Activated naive CD4-positive, alpha-beta T cell (primary cell): ENCODE results near the gene B9D2.
A peak's percentile ranks its signal among the peaks of the same experiment; 100 is the strongest.

ENCODE experiments used
- DNase-seq, 4 experiments: peaks; one replicate each; lab custom pipeline; 2025; lab: John Stamatoyannopoulos, UW

Gene B9D2

GRCh38 chr19:41327576-41328156, 36.3 kb downstream of the B9D2 start:
- DNase-seq: peak; percentile 38 to 67 (median 48)

- DNase-seq: no peak
These were observed 36.8 kb downstream of the B9D2 start for GRCh38 chr19:41327076-41327575.

- DNase-seq: no peak
These were observed 37.8 kb downstream of the B9D2 start for GRCh38 chr19:41325947-41326706.

- no peak for DNase-seq
These were observed 38.4 kb downstream of the B9D2 start for GRCh38 chr19:41325640-41325946.

GRCh38 chr19:41324921-41325639, 38.9 kb downstream of the B9D2 start:
- no peak for DNase-seq

- no peak for DNase-seq
These were observed 39.7 kb downstream of the B9D2 start for GRCh38 chr19:41324231-41324702.

GRCh38 chr19:41323430-41324125, 40.4 kb downstream of the B9D2 start:
- DNase-seq: no peak

- no peak for DNase-seq
These were observed 40.9 kb downstream of the B9D2 start for GRCh38 chr19:41323023-41323422.

- no peak for DNase-seq
These were observed 41.5 kb downstream of the B9D2 start for GRCh38 chr19:41322451-41322850.

GRCh38 chr19:41321600-41322270, 42.2 kb downstream of the B9D2 start:
- no peak for DNase-seq

GRCh38 chr19:41321204-41321599, 42.7 kb downstream of the B9D2 start:
- no peak for DNase-seq

- no peak for DNase-seq
These were observed 43.4 kb downstream of the B9D2 start for GRCh38 chr19:41320568-41320967.

- DNase-seq: no peak
These were observed 43.8 kb downstream of the B9D2 start for GRCh38 chr19:41320185-41320518.

GRCh38 chr19:41319500-41320184, 44.3 kb downstream of the B9D2 start:
- no peak for DNase-seq

GRCh38 chr19:41318696-41319499, 45.1 kb downstream of the B9D2 start:
- DNase-seq: no peak

GRCh38 chr19:41316306-41316920, 47.5 kb downstream of the B9D2 start:
- no peak for DNase-seq

GRCh38 chr19:41311613-41312012, 52.3 kb downstream of the B9D2 start:
- DNase-seq: no peak

- no peak for DNase-seq
These were observed 52.9 kb downstream of the B9D2 start for GRCh38 chr19:41311072-41311471.

- peak; percentile 73 to 85 (median 81) for DNase-seq
These were observed 53.7 kb downstream of the B9D2 start, which contains the start of gene CCDC97 for GRCh38 chr19:41310033-41310831. Gene CCDC97, plus strand, starts transcription at chr19:41310172. Its CDS starts 139 bp downstream, at chr19:41310311.
